GM12878 (cell line): Measurements from ENCODE around the gene BAAT. TPM values are rescaled to one million over a fixed set of nuclear protein-coding genes. Genes with fewer than 3 reads are reported as not detected.

Experiments
- ATAC-seq: fragments of 200-7000 bp; cut with Tn5 transposase; 3 replicates; pipeline ENCODE4 v1.9.1; 2020; ENCODE audit warnings: mild to moderate bottlenecking, moderate library complexity
- BruUV-seq: library from RNA; stranded (reverse); fragments of 400-500 nt; replicated peaks from 2 replicates; lab custom pipeline; 2021; lab: Mats Ljungman, UMichigan
- CTCF ChIA-PET: fragments of 300-600 bp; sonication (Branson Sonifier 250); formaldehyde crosslinking; extraction: SDS; loops from one replicate; lab custom pipeline; 2021; ENCODE audit warnings: inconsistent platforms; lab: Yijun Ruan, JAX
- POLR2A ChIA-PET: fragments of 350-600 bp; formaldehyde crosslinking; extraction: SDS; loops from one replicate; lab custom pipeline; 2021; ENCODE audit warnings: inconsistent platforms; lab: Charles Lee
- RAD21 ChIA-PET: fragments of 300-600 bp; sonication (Branson Sonifier 250); formaldehyde crosslinking; loops from one replicate; lab custom pipeline; 2023; ENCODE audit warnings: antibody characterized with exemption; ENCODE audit not compliant: unreplicated experiment; lab: Charles Lee
- SMC1A ChIA-PET: fragments of 300-600 bp; sonication (Branson Sonifier 250); formaldehyde crosslinking; loops from one replicate; lab custom pipeline; 2023; ENCODE audit not compliant: unreplicated experiment, uncharacterized antibody; lab: Charles Lee
- DNase-seq: peaks from one replicate; pipeline ENCODE4 v3.0.0-alpha.2; 2011; ENCODE audit warnings: low read depth, low spot score
- FAIRE-seq: peaks from 3 replicates; lab custom pipeline; 2011; peaks lifted over from hg19 to GRCh38; lab: Jason Lieb, UNC
- H2AFZ ChIP-seq: 2 replicates; pipeline ENCODE4 v1.6.0; 2011; ENCODE audit warnings: low read depth, low read length, control low read depth; ENCODE audit not compliant: control insufficient read depth
- H3K27ac ChIP-seq: 2 replicates; pipeline ENCODE4 v1.5.1; 2011; ENCODE audit warnings: control low read depth; ENCODE audit not compliant: control insufficient read depth, insufficient read depth
- H3K27me3 ChIP-seq, 2 experiments: replicated peaks in 1 of 2; 2 replicates each; pipeline versions ENCODE4 v1.6.0 to v1.6.1; 2011; ENCODE audit warnings: low read length in 1 of 2; ENCODE audit not compliant: control insufficient read depth in 2 of 2, insufficient read depth in 2 of 2
- H3K36me3 ChIP-seq, 2 experiments: 2 replicates each; pipeline ENCODE4 v1.5.1; 2011; ENCODE audit warnings: low read length in 1 of 2; ENCODE audit not compliant: control insufficient read depth in 2 of 2, insufficient read depth in 2 of 2
- H3K4me1 ChIP-seq: 2 replicates; pipeline ENCODE4 v1.6.1; 2011; ENCODE audit warnings: mild to moderate bottlenecking, low read length, moderate library complexity, mixed read lengths; ENCODE audit not compliant: control insufficient read depth, insufficient read depth
- H3K4me2 ChIP-seq: 2 replicates; pipeline ENCODE4 v1.6.0; 2011; ENCODE audit warnings: control low read depth; ENCODE audit not compliant: control insufficient read depth, insufficient read depth
- H3K4me3 ChIP-seq: fragments of 200-600 bp; sonication (generic); 2 replicates; pipeline ENCODE4 v1.5.1; 2016
- H3K79me2 ChIP-seq: 2 replicates; pipeline ENCODE4 v1.6.0; 2011; ENCODE audit warnings: low read length; ENCODE audit not compliant: control insufficient read depth, insufficient read depth
- H3K9ac ChIP-seq: 2 replicates; pipeline ENCODE4 v1.8.0; 2011; ENCODE audit warnings: low read length, control low read depth, mixed read lengths; ENCODE audit not compliant: control insufficient read depth, insufficient read depth
- H3K9me3 ChIP-seq: replicated peaks from 3 replicates; pipeline ENCODE4 v1.5.1; 2011; ENCODE audit warnings: mild to moderate bottlenecking, low read length; ENCODE audit not compliant: control insufficient read depth, insufficient read depth
- H4K20me1 ChIP-seq: 2 replicates; pipeline ENCODE4 v1.6.0; 2011; ENCODE audit not compliant: control insufficient read depth, insufficient read depth
- ATF3 ChIP-seq: IDR thresholded peaks from 2 replicates; pipeline ENCODE4 v1.6.1; 2011; ENCODE audit warnings: low read depth, mild to moderate bottlenecking, low read length, moderate library complexity, borderline replicate concordance; ENCODE audit errors: extremely low read depth
- CEBPB ChIP-seq, 2 experiments: fragments of 150-350 bp in 1 of 2; IDR thresholded peaks; 2 replicates each; pipeline ENCODE4 v1.6.1; 2012 to 2014; ENCODE audit warnings: low read depth in 2 of 2, low read length in 2 of 2, borderline replicate concordance in 1 of 2, inconsistent platforms in 1 of 2
- CHD4 ChIP-seq: fragments of 200-600 bp; sonication (generic); IDR thresholded peaks from 2 replicates; pipeline ENCODE4 v1.6.1; 2016; ENCODE audit warnings: mild to moderate bottlenecking
- CREM ChIP-seq: IDR thresholded peaks from 2 replicates; pipeline ENCODE4 v1.6.1; 2014; ENCODE audit warnings: antibody characterized with exemption, low read depth
- KDM1A ChIP-seq: fragments of 200-600 bp; sonication (generic); IDR thresholded peaks from 2 replicates; pipeline ENCODE4 v1.6.1; 2016; ENCODE audit warnings: borderline replicate concordance
- MYC ChIP-seq: IDR thresholded peaks from 2 replicates; pipeline ENCODE4 v1.6.1; 2011; ENCODE audit warnings: mild to moderate bottlenecking, low read length, moderate library complexity, inconsistent platforms; ENCODE audit not compliant: insufficient read depth, insufficient replicate concordance, insufficient read length, severe bottlenecking
- NR2F1 ChIP-seq: fragments of 450-650 bp; conservative IDR thresholded peaks from 2 replicates; pipeline ENCODE4 v1.6.1; 2017; ENCODE audit warnings: mild to moderate bottlenecking
- SMARCA5 ChIP-seq: fragments of 450-650 bp; IDR thresholded peaks from 2 replicates; pipeline ENCODE4 v1.6.1; 2017; ENCODE audit warnings: mild to moderate bottlenecking
- STAT1 ChIP-seq: fragments of 450-650 bp; conservative IDR thresholded peaks from 2 replicates; pipeline ENCODE4 v1.6.1; 2014; ENCODE audit warnings: antibody characterized with exemption, mild to moderate bottlenecking
- YBX1 ChIP-seq: fragments of 450-650 bp; IDR thresholded peaks from 2 replicates; pipeline ENCODE4 v1.6.1; 2016; ENCODE audit warnings: antibody characterized with exemption
- YY1 ChIP-seq: IDR thresholded peaks from 2 replicates; pipeline ENCODE4 v1.6.1; 2011; ENCODE audit warnings: low read depth, mild to moderate bottlenecking, low read length
- ZNF217 ChIP-seq: fragments of 450-650 bp; IDR thresholded peaks from 2 replicates; pipeline ENCODE4 v1.6.1; 2017; ENCODE audit warnings: antibody characterized with exemption, mild to moderate bottlenecking
- WGBS: methylation state at CpG from one replicate; pipeline ENCODE4 v1.1.6; 2016; ENCODE audit warnings: low lambda C conversion rate; ENCODE audit not compliant: insufficient replicate concordance, insufficient coverage; ENCODE audit errors: missing lambda C conversion rate; 5-methylcytosine and 5-hydroxymethylcytosine counted together
- in situ Hi-C: fragments of 300-500 bp; cut with MboI; formaldehyde crosslinking; loops from 9 replicates; pipeline ENCODE4 v1.14.3; 2018; ENCODE audit warnings: mixed read lengths
- intact Hi-C: fragments of 100-400 bp; cut with micrococcal nuclease; formaldehyde crosslinking; loops from one replicate; pipeline ENCODE4 v1.14.2; 2022; ENCODE audit not compliant: unreplicated experiment
- polyA plus RNA-seq, 11 experiments: library from polyadenylated mRNA; depleted of rRNA in 4 of 11; unstranded in 6 of 11; stranded (reverse) in 5 of 11; fragments of >200 nt; fragmentation: Nextera tagmentation in 4 of 11; fragmentation: Illumina TruSeq in 1 of 11; extraction: Ambion mirVana in 4 of 11; extraction: Trizol in 1 of 11; gene quantifications; 1 replicate in 1 of 11; 2 replicates in 10 of 11; pipeline versions ENCODE4 v1.2.1 to v1.2.3, GENCODE V29; 2011 to 2016; ENCODE audit warnings: inconsistent platforms in 2 of 11, missing spikeins in 2 of 11, low read depth in 1 of 11
- total RNA-seq, 4 experiments: library from RNA; depleted of rRNA in 3 of 4; stranded (reverse); fragments of >200 nt in 3 of 4; fragmentation: Illumina TruSeq in 1 of 4; extraction: Trizol in 1 of 4; gene quantifications; 2 replicates each; pipeline versions ENCODE4 v1.2.1 to v1.2.3, GENCODE V29; 2013 to 2021
- TF ChIP-seq, protein P1 (sequence below): IDR thresholded peaks from 2 replicates; pipeline ENCODE4 v1.6.1; 2012; ENCODE audit warnings: improper control_type of control experiment, low read depth, low read length; ENCODE audit not compliant: insufficient replicate concordance

Gene BAAT
- total and polyA plus RNA-seq, 10 of the 15 experiments (the other 5 are each of a cell fraction or from before 2014, with no cell fraction given): 0.02 to 0.26 (median 0.06) TPM; not detected in 2

DNA sequence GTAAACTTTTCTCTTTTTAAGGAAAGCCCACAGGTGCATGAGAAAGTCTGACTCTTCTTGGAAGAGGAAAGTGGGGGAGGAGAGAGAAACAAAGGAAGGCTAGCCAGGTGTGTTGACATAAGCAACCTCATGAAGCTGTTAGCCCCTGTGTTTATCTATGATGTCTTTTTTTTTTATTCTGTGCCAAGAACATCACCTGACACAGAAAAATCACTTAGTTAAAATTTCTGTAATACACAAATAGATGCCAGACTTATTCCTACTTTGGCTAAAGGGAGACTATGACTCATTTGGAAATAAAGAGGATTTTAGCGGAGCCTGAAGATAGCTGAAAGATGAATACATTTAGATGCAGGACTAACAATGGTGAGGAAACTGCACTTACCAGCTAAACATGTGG is 58.3 kb downstream of the BAAT start:
- in situ Hi-C loops (no loop called here), intact Hi-C loops (no loop called here)
- POLR2A ChIA-PET: no interaction called here
- TF ChIP-seq YBX1 (no peak), SMARCA5 (no peak), STAT1 (no peak), NR2F1 (no peak), YY1 (no peak), ZNF217 (no peak), CREM (no peak), ATF3 (no peak), KDM1A (no peak), CHD4 (no peak), MYC (no peak), CEBPB (IDR thresholded peaks at IDR 0.05; ENCODE audit: borderline replicate concordance in 1 of 2, low read depth in 2 of 2, low read length in 2 of 2) (no peak)
- TF ChIP-seq, protein P1, sequence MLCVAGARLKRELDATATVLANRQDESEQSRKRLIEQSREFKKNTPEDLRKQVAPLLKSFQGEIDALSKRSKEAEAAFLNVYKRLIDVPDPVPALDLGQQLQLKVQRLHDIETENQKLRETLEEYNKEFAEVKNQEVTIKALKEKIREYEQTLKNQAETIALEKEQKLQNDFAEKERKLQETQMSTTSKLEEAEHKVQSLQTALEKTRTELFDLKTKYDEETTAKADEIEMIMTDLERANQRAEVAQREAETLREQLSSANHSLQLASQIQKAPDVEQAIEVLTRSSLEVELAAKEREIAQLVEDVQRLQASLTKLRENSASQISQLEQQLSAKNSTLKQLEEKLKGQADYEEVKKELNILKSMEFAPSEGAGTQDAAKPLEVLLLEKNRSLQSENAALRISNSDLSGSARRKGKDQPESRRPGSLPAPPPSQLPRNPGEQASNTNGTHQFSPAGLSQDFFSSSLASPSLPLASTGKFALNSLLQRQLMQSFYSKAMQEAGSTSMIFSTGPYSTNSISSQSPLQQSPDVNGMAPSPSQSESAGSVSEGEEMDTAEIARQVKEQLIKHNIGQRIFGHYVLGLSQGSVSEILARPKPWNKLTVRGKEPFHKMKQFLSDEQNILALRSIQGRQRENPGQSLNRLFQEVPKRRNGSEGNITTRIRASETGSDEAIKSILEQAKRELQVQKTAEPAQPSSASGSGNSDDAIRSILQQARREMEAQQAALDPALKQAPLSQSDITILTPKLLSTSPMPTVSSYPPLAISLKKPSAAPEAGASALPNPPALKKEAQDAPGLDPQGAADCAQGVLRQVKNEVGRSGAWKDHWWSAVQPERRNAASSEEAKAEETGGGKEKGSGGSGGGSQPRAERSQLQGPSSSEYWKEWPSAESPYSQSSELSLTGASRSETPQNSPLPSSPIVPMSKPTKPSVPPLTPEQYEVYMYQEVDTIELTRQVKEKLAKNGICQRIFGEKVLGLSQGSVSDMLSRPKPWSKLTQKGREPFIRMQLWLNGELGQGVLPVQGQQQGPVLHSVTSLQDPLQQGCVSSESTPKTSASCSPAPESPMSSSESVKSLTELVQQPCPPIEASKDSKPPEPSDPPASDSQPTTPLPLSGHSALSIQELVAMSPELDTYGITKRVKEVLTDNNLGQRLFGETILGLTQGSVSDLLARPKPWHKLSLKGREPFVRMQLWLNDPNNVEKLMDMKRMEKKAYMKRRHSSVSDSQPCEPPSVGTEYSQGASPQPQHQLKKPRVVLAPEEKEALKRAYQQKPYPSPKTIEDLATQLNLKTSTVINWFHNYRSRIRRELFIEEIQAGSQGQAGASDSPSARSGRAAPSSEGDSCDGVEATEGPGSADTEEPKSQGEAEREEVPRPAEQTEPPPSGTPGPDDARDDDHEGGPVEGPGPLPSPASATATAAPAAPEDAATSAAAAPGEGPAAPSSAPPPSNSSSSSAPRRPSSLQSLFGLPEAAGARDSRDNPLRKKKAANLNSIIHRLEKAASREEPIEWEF: no peak
- Histone ChIP-seq H3K4me2 (no peak overlapping the region), H3K4me1 (no peaks in the 10 kb centered on the region), H4K20me1 (no peaks in the 10 kb centered on the region), H2AFZ (no peak overlapping the region), H3K36me3 (no peaks in the 10 kb centered on the region), H3K9me3 (no peaks in the 10 kb centered on the region), H3K4me3 (no peak overlapping the region), H3K27me3 (no peaks in the 10 kb centered on the region), H3K27ac (no peak overlapping the region), H3K9ac (no peak overlapping the region), H3K79me2 (no peaks in the 10 kb centered on the region)
- ATAC-seq: no peak
- no peak for FAIRE-seq
- SMC1A ChIA-PET: no interaction called here
- BruUV-seq: no TSS peak
- 30% methylated on average over 1 of the region's 1 CpG for whole genome bisulfite sequencing
- no peak for DNase-seq
- CTCF ChIA-PET: interaction anchor here (4.8 kb wide), 1 partner anchor 15 kb away, joined by 17 read pairs; no protein-coding TSS in a partner anchor
- RAD21 ChIA-PET: no interaction called here
